ENCODE data around the gene MYCBP2.

DNA sequence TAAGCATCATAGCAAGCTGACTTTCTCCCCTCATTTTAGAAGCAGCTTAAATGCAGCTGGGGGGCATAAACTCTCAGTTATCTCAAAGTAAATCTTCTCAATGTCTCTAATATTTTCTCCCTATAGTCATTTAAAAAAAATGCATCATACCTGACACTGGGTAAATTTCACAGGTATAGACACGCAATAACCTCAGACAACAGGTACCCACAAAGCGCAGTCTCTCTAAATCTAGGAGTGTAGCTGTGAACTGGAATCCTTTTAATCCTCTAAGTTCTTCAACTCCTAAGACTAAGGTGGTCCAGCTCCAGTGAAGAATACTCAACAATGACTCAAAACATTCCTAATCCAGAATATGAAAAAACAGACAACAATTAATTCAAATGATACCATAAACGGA is 141.2 kb downstream of the MYCBP2 start:
- TF ChIP-seq NR3C1 (IDR thresholded peaks at IDR 0.05) (no peak), POLR2AphosphoS2 (conservative IDR thresholded peaks at IDR 0.05; ENCODE audit: low read length) (no peak), EP300 (IDR thresholded peaks at IDR 0.05) (no peak), CEBPB (IDR thresholded peaks at IDR 0.05) (no peak), REST (IDR thresholded peaks at IDR 0.05) (no peak), ZSCAN20 (CRISPR knock-in tag; IDR thresholded peaks at IDR 0.05) (no peak), MYC (IDR thresholded peaks at IDR 0.05; ENCODE audit: borderline replicate concordance, low read length) (no peak), POLR2A (IDR thresholded peaks at IDR 0.05; ENCODE audit: low read length) (no peak)
- TF ChIP-seq, protein P1, sequence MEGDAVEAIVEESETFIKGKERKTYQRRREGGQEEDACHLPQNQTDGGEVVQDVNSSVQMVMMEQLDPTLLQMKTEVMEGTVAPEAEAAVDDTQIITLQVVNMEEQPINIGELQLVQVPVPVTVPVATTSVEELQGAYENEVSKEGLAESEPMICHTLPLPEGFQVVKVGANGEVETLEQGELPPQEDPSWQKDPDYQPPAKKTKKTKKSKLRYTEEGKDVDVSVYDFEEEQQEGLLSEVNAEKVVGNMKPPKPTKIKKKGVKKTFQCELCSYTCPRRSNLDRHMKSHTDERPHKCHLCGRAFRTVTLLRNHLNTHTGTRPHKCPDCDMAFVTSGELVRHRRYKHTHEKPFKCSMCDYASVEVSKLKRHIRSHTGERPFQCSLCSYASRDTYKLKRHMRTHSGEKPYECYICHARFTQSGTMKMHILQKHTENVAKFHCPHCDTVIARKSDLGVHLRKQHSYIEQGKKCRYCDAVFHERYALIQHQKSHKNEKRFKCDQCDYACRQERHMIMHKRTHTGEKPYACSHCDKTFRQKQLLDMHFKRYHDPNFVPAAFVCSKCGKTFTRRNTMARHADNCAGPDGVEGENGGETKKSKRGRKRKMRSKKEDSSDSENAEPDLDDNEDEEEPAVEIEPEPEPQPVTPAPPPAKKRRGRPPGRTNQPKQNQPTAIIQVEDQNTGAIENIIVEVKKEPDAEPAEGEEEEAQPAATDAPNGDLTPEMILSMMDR (IDR thresholded peaks at IDR 0.05), result no peak
- TF ChIP-seq, protein P2, sequence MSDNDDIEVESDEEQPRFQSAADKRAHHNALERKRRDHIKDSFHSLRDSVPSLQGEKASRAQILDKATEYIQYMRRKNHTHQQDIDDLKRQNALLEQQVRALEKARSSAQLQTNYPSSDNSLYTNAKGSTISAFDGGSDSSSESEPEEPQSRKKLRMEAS (IDR thresholded peaks at IDR 0.05), result no peak
